ENCODE data around the gene ZNF394. TPM values are rescaled to one million over a fixed set of nuclear protein-coding genes. Genes with fewer than 3 reads are reported as not detected.
"Not testable (repeated sequence)": the region's sequence is repeated elsewhere in the genome, so short reads cannot be mapped to it uniquely, and the experiment has no call there.

The ZNF394 gene
- 25.4 and 29.7 TPM in 2 replicates for total RNA-seq (2014; rRNA removed; shearing (Covaris generic))

DNA sequence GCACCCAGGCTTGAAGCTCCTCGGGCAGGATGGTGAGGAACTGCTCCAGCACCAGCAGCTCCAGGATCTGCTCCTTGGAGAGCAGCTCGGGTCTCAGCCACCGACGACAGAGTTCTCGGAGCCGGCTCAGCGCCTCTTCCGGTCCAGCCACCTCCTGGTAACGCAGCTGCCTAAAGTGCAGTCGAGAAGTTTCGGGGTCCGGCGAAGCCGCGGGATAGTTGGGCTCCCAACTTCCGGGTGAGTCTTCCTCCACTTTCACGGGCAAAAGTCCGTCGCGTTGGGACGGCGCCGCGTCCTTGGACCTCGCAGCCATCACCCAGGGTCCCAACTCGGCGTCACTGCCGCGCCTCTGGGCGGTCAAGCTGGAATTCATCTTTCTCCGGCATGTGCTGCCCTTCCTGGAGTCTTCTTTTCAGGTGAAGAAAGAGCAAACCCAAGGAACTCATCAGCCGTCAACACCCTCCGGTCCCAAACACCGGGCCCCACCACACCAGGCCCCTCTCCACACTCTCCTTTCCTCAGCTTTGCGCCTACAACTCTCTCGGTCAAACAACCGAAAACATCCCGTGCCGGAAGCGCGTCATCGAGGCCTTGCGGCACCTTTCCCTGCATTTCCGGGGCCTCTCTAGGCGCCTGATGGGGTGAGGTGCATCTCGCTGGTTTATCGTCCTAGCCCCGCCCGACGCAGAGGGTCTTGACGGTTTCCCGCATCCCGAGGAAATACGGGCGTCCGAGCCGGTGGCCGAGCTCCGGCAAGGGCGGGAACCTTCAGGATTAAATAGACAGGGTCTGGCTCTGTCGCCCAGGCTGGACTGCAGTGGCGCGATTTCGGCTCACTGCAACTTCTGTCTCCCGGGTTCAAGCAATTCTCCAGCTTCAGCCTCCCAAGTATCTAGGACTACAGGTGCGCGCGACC lies at the start of gene ZNF394:
Gene ZNF394 (minus strand): TSS at position 561 of the 916 bp plus-strand sequence. CDS start 188 bp downstream, at position 373.
- DNase-seq: peak; percentile 93 to 95
- H3K36me3 ChIP-seq: peaks cover 15% of the 10 kb centered on the region

DNA sequence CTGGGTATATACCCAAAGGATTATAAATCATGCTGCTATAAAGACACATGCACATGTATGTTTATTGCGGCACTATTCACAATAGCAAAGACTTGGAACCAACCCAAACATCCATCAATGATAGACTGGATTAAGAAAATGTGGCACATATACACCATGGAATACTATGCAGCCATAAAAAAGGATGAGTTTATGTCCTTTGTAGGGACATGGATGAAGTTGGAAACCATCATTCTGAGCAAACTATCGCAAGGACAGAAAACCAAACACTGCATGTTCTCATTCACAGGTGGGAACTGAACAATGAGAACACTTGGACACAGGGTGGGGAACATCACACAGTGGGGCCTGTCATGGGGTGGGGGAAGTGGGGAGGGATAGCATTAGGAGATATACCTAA lies 49.5 kb upstream of the ZNF394 start:
- DNase-seq; H3K4me3 ChIP-seq; H3K36me3 ChIP-seq; H3K27me3 ChIP-seq; H3K27ac ChIP-seq; H3K9me3 ChIP-seq (replicated peaks); H3K4me1 ChIP-seq: not testable (repeated sequence)

More for the DNA sequence above, at the start of gene ZNF394:
- H3K4me3 ChIP-seq: peak within 1 kb of the TSS; percentile 83
- H3K27me3 ChIP-seq: no peaks in the 10 kb centered on the region
- no peaks in the 10 kb centered on the region for H3K9me3 ChIP-seq (replicated peaks)
- H3K27ac ChIP-seq: peak within 1 kb of the TSS; percentile 61
- H3K4me1 ChIP-seq: 0 out of 2 replicates have a peak, but pooled peaks cover 3% of the 10 kb centered on the region

DNA sequence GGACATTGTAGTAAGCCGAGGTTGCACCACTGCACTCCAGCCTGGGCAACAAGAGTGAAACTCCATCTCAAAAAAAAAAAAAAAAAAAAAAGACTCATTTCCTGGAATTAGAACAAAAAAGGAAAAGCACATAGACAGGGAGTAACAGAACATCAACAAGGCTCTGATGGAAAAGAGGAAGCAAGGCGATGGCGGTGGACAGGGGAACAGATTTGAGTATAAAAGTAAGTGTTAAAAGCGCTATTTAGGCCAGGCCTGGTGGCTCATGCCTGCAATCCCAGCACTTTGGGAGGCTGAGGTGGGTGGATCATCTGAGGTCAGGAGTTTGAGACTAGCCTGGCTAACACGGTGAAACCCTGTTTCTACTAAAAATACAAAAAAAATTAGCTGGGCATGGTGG lies 45.2 kb upstream of the ZNF394 start:
- not testable (repeated sequence) for H3K9me3 ChIP-seq (replicated peaks); H3K36me3 ChIP-seq; H3K4me1 ChIP-seq; H3K27me3 ChIP-seq; H3K27ac ChIP-seq; DNase-seq; H3K4me3 ChIP-seq

GRCh38 chr7:99543916-99544315 lies 43.8 kb upstream of the ZNF394 start:
- Histone ChIP-seq H3K36me3 (no peaks in the 10 kb centered on the region; the same call in 1 of the 2 replicates), H3K9me3 (replicated peaks) (0 out of 2 replicates have a peak, but pooled peaks cover 3% of the 10 kb centered on the region), H3K4me3 (no peak overlapping the region), H3K4me1 (no peaks in the 10 kb centered on the region), H3K27ac (no peak overlapping the region), H3K27me3 (no peaks in the 10 kb centered on the region)
- no peak for DNase-seq

GRCh38 chr7:99543081-99543671 lies 43.1 kb upstream of the ZNF394 start:
- no peaks in the 10 kb centered on the region; the same call in 1 of the 2 replicates for H3K36me3 ChIP-seq
- H3K27me3 ChIP-seq: no peaks in the 10 kb centered on the region
- H3K4me3 ChIP-seq: no peak overlapping the region
- no peak for DNase-seq
- no peak overlapping the region for H3K27ac ChIP-seq
- H3K9me3 ChIP-seq (replicated peaks): 0 out of 2 replicates have a peak, but pooled peaks cover 3% of the 10 kb centered on the region
- H3K4me1 ChIP-seq: no peaks in the 10 kb centered on the region

GRCh38 chr7:99541212-99541611 lies 41.1 kb upstream of the ZNF394 start:
- Histone ChIP-seq H3K27me3 (no peaks in the 10 kb centered on the region), H3K4me3 (no peak overlapping the region), H3K27ac (no peak overlapping the region), H3K9me3 (replicated peaks) (0 out of 2 replicates have a peak, but pooled peaks cover 3% of the 10 kb centered on the region), H3K4me1 (no peaks in the 10 kb centered on the region), H3K36me3 (no peaks in the 10 kb centered on the region)
- DNase-seq: no peak

DNA sequence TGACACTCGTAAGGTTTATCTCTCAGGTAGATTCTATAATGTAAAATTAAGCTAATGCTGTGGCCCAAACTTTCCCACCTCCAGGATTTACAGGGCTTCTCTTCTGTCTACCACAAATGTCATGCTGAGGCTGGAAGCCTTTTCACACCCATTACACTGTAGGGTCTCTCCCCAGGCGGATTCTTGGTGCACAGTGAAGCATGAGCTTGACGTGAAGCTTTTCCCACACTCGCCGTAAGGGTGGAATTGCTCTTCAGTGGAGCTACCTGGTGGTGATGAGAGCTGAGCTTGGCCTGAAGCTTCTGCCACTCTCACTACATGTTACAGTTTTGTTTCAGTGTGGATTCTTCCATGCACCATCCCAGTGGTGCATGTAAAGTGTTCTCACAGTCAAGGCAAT lies 40.5 kb upstream of the ZNF394 start:
- Histone ChIP-seq H3K4me3 (no peak overlapping the region), H3K9me3 (replicated peaks) (0 out of 2 replicates have a peak, but pooled peaks cover 3% of the 10 kb centered on the region), H3K27me3 (no peaks in the 10 kb centered on the region), H3K4me1 (no peaks in the 10 kb centered on the region), H3K36me3 (no peaks in the 10 kb centered on the region), H3K27ac (no peak overlapping the region)
- DNase-seq: no peak

- no peak overlapping the region for H3K27ac ChIP-seq
- no peak for DNase-seq
- no peaks in the 10 kb centered on the region for H3K36me3 ChIP-seq
- 0 out of 2 replicates have a peak, but pooled peaks cover 3% of the 10 kb centered on the region for H3K9me3 ChIP-seq (replicated peaks)
- no peak overlapping the region for H3K4me3 ChIP-seq
- H3K4me1 ChIP-seq: no peaks in the 10 kb centered on the region
- H3K27me3 ChIP-seq: no peaks in the 10 kb centered on the region
Measured at GRCh38 chr7:99539213-99539811, 39.2 kb upstream of the ZNF394 start.

- peaks cover 21% of the 10 kb centered on the region for H3K9me3 ChIP-seq (replicated peaks)
- no peak overlapping the region for H3K27ac ChIP-seq
- no peaks in the 10 kb centered on the region for H3K27me3 ChIP-seq
- no peaks in the 10 kb centered on the region for H3K4me1 ChIP-seq
- DNase-seq: no peak
- H3K4me3 ChIP-seq: no peak overlapping the region
- peaks cover 33% of the 10 kb centered on the region for H3K36me3 ChIP-seq
Measured at GRCh38 chr7:99535667-99536066, 35.6 kb upstream of the ZNF394 start.

- peaks cover 28% of the 10 kb centered on the region for H3K9me3 ChIP-seq (replicated peaks)
- H3K4me1 ChIP-seq: no peaks in the 10 kb centered on the region
- DNase-seq: no peak
- no peaks in the 10 kb centered on the region for H3K27me3 ChIP-seq
- H3K4me3 ChIP-seq: no peak overlapping the region
- peaks cover 72% of the 10 kb centered on the region for H3K36me3 ChIP-seq
- no peak overlapping the region for H3K27ac ChIP-seq
Measured at GRCh38 chr7:99531354-99531765, 31.3 kb upstream of the ZNF394 start.

GRCh38 chr7:99525713-99526440 lies 25.8 kb upstream of the ZNF394 start:
- Histone ChIP-seq H3K4me3 (no peak overlapping the region), H3K4me1 (no peaks in the 10 kb centered on the region), H3K36me3 (peaks cover 64% of the 10 kb centered on the region), H3K9me3 (replicated peaks) (peaks cover 11% of the 10 kb centered on the region; the same call in 1 of the 2 replicates), H3K27ac (no peak overlapping the region), H3K27me3 (no peaks in the 10 kb centered on the region)
- peak in 1 of 2 experiments; percentile 18 for DNase-seq

- Histone ChIP-seq H3K27me3 (no peaks in the 10 kb centered on the region), H3K4me1 (no peaks in the 10 kb centered on the region), H3K9me3 (replicated peaks) (no peaks in the 10 kb centered on the region), H3K4me3 (no peak overlapping the region), H3K36me3 (peaks cover 41% of the 10 kb centered on the region), H3K27ac (no peak overlapping the region)
- no peak for DNase-seq
Measured at GRCh38 chr7:99521399-99521798, 21.3 kb upstream of the ZNF394 start.

DNA sequence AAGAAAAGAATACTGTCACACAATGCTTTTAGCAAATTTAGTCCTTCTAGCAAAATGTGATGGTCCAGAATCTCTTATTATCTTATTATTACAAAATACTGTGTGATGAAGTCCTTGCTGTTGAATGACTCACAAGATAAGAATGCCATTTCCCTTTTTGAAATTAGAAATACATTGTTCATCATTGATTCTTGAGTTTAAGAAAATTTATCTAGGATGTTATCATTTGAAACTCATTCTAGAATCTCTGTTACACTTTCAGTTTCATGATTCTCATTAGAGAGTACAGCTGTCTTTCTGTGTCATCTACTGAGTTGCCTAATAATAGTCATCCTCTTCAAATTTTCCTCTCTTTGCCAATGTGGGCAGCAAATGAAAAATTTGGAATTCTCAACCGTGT lies 14.0 kb upstream of the ZNF394 start:
- Histone ChIP-seq H3K27me3 (no peaks in the 10 kb centered on the region), H3K27ac (no peak overlapping the region), H3K36me3 (peaks cover 43% of the 10 kb centered on the region), H3K4me3 (no peak overlapping the region), H3K9me3 (replicated peaks) (no peaks in the 10 kb centered on the region), H3K4me1 (no peaks in the 10 kb centered on the region)
- no peak for DNase-seq

DNA sequence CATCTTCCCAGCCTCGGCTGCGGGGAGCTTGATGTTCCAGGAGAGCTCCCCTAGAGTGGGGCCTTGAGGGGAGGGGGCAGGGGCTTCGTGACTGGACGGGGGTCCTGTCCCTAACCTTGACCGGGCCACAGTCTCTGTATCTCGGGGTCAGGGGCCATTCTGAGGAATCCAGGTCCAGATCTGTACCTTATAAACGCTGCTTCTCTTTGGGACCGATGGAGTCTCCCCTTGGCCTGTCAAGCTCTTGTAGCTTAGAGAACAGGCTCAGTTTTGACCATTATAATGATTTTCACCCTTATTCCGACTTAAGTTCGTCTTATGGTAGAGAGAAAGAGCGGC lies 5.2 kb upstream of the ZNF394 start:
- Histone ChIP-seq H3K4me1 (peaks cover 6% of the 10 kb centered on the region; the same call in 1 of the 2 replicates), H3K9me3 (replicated peaks) (no peaks in the 10 kb centered on the region), H3K27ac (peak overlapping the region; percentile 82), H3K27me3 (no peaks in the 10 kb centered on the region), H3K4me3 (peak overlapping the region; percentile 85), H3K36me3 (no peaks in the 10 kb centered on the region)
- DNase-seq: no peak
